Mucosa of stomach (tissue), 1 donor: ENCODE results near the gene ADD3.
"Not testable (repeated sequence)": the region's sequence is repeated elsewhere in the genome, so short reads cannot be mapped to it uniquely, and the experiment has no call there.

Source experiments
- H3K27me3 ChIP-seq: one replicate; pipeline ENCODE4 v1.7.0; 2013; ENCODE audit warnings: mild to moderate bottlenecking, low read length; ENCODE audit not compliant: control insufficient read depth, insufficient read depth
- H3K36me3 ChIP-seq: one replicate; pipeline ENCODE4 v1.7.0; 2013; ENCODE audit warnings: low read length; ENCODE audit not compliant: control insufficient read depth, insufficient read depth
- H3K4me1 ChIP-seq: one replicate; pipeline ENCODE4 v1.7.0; 2013; ENCODE audit warnings: mild to moderate bottlenecking, low read length; ENCODE audit not compliant: control insufficient read depth, insufficient read depth
- H3K4me3 ChIP-seq: one replicate; pipeline ENCODE4 v1.7.0; 2013; ENCODE audit warnings: low read length
- H3K9ac ChIP-seq: one replicate; pipeline ENCODE4 v1.7.0; 2013; ENCODE audit warnings: mild to moderate bottlenecking, low read length, moderate library complexity
- H3K9me3 ChIP-seq: one replicate; pipeline ENCODE4 v1.7.0; 2013; ENCODE audit warnings: mild to moderate bottlenecking, low read length, moderate library complexity; ENCODE audit not compliant: control insufficient read depth
- donor health status: Pancreatic carcinoma.

ADD3 gene

GRCh38 chr10:110110338-110110737 is 102.6 kb downstream of the ADD3 start:
- Histone ChIP-seq H3K9ac (no peak overlapping the region), H3K36me3 (peaks cover 5% of the 10 kb centered on the region), H3K9me3 (no peaks in the 10 kb centered on the region), H3K4me1 (peaks cover 5% of the 10 kb centered on the region), H3K27me3 (no peaks in the 10 kb centered on the region), H3K4me3 (no peak overlapping the region)

DNA sequence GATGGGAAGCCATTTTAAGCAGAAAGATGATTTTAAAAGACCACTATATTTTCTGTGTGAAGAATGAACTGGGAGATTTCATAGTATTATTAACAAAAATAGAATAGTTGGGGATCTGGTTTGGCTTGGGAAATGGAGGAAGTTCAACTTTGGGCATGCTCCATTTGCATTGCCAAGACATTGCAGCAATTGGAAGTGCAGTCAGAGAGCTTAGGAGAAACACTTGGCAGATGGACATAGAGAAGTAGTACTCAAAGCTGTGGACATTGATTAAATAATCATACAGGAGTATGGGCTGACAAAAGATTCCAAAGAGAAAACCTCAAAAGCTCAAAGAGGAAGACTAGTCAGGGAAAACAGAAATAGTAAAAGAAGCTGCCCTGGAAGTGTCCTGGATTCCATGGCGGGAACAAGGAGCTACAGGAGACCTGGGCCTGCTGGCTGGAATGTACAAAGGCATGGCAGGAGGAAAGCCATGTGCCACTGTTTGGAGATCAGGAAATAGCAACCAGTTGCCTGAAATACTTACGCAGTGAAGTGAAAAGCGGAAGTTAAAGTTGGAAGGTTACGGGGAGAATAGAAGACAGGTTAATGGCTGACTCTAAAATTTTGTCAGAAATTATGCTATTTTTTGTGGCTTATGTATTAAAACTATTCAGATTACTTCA is 106.0 kb downstream of the ADD3 start:
- Histone ChIP-seq H3K36me3 (peaks cover 9% of the 10 kb centered on the region), H3K9me3 (no peaks in the 10 kb centered on the region), H3K9ac (no peak overlapping the region), H3K27me3 (no peaks in the 10 kb centered on the region), H3K4me1 (peaks cover 5% of the 10 kb centered on the region), H3K4me3 (no peak overlapping the region)

DNA sequence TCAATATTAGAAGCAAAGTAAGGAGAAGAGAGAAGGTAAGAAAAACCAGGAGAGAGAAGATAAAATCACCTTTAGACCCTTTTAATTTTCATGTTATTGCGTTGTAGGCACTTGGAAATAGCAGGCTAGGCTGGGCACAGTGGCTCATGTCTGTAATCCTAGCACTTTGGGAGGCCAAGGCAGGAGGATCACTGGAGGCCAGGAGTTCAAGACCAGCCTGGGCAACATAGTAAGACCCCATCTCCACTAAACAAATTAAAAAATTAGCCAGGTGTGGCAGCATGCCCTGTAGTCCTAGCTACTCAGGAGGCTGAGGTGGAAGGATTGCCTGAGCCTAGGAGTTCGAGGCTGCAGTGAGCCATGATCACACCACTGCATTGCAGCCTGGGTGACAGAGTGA is 106.9 kb downstream of the ADD3 start:
- not testable (repeated sequence) for H3K27me3 ChIP-seq, H3K9ac ChIP-seq, H3K9me3 ChIP-seq, H3K4me1 ChIP-seq, H3K4me3 ChIP-seq, H3K36me3 ChIP-seq

DNA sequence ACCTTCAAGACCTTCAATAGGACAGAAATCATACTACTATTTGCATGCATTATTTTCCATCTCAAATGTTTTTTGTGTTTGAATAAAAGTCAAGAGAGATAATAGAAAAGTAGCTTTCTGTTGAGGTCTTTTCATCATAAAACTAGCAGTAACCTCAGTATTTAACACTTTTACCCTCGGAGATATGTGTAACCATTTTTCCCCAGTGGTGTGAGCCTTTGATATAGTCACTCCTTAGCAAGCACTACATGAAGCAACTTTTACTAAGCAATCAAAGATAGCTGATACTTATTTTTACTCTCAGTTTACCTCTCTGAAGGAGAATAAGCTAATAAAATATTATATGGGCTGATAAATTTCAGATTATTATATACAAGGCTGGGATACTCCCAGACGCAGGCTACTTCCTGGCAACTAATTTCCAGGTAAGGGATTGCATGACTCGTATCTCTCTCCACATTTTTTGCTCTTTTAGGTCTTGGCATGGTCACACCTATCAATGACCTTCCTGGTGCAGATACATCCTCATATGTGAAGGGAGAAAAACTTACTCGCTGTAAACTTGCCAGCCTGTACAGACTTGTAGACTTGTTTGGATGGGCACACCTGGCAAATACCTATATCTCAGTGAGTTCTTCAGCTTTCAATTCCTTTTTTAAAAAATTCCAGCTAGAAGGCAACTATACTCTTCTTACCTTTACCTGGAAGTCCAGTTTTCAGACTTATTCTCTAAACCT is 108.2 kb downstream of the ADD3 start:
- no peaks in the 10 kb centered on the region for H3K27me3 ChIP-seq
- no peak overlapping the region for H3K4me3 ChIP-seq
- H3K36me3 ChIP-seq = peaks cover 9% of the 10 kb centered on the region
- H3K4me1 ChIP-seq = no peaks in the 10 kb centered on the region
- no peak overlapping the region for H3K9ac ChIP-seq
- no peaks in the 10 kb centered on the region for H3K9me3 ChIP-seq

GRCh38 chr10:110118891-110119621 is 111.3 kb downstream of the ADD3 start:
- H3K36me3 ChIP-seq = peaks cover 4% of the 10 kb centered on the region
- H3K4me3 ChIP-seq = no peak overlapping the region
- no peak overlapping the region for H3K9ac ChIP-seq
- H3K4me1 ChIP-seq = no peaks in the 10 kb centered on the region
- H3K27me3 ChIP-seq = no peaks in the 10 kb centered on the region
- H3K9me3 ChIP-seq = no peaks in the 10 kb centered on the region

- H3K36me3 ChIP-seq = no peaks in the 10 kb centered on the region
- H3K4me1 ChIP-seq = no peaks in the 10 kb centered on the region
- no peaks in the 10 kb centered on the region for H3K27me3 ChIP-seq
- no peaks in the 10 kb centered on the region for H3K9me3 ChIP-seq
- H3K4me3 ChIP-seq = no peak overlapping the region
- no peak overlapping the region for H3K9ac ChIP-seq
These were observed 115.8 kb downstream of the ADD3 start for GRCh38 chr10:110123594-110123993.

- H3K27me3 ChIP-seq = no peaks in the 10 kb centered on the region
- H3K36me3 ChIP-seq = peaks cover 8% of the 10 kb centered on the region
These were observed 121.7 kb downstream of the ADD3 start for GRCh38 chr10:110129490-110129889.

GRCh38 chr10:110134917-110135316 is 127.1 kb downstream of the ADD3 start:
- Histone ChIP-seq H3K4me1 (no peaks in the 10 kb centered on the region), H3K36me3 (no peaks in the 10 kb centered on the region)

More at GRCh38 chr10:110129490-110129889, 121.7 kb downstream of the ADD3 start:
- Histone ChIP-seq H3K4me3 (no peak overlapping the region), H3K9me3 (no peaks in the 10 kb centered on the region), H3K4me1 (no peaks in the 10 kb centered on the region), H3K9ac (no peak overlapping the region)

GRCh38 chr10:110135836-110136235 is 128.1 kb downstream of the ADD3 start:
- not testable (repeated sequence) for H3K4me1 ChIP-seq, H3K4me3 ChIP-seq, H3K36me3 ChIP-seq, H3K27me3 ChIP-seq, H3K9ac ChIP-seq, H3K9me3 ChIP-seq

More at GRCh38 chr10:110134917-110135316, 127.1 kb downstream of the ADD3 start:
- Histone ChIP-seq H3K4me3 (no peak overlapping the region), H3K9me3 (no peaks in the 10 kb centered on the region), H3K27me3 (no peaks in the 10 kb centered on the region), H3K9ac (no peak overlapping the region)

- Histone ChIP-seq H3K4me3 (no peak overlapping the region), H3K36me3 (no peaks in the 10 kb centered on the region), H3K4me1 (peaks cover 9% of the 10 kb centered on the region), H3K9me3 (no peaks in the 10 kb centered on the region), H3K27me3 (no peaks in the 10 kb centered on the region), H3K9ac (no peak overlapping the region)
These were observed 129.4 kb downstream of the ADD3 start for GRCh38 chr10:110137142-110137545.

DNA sequence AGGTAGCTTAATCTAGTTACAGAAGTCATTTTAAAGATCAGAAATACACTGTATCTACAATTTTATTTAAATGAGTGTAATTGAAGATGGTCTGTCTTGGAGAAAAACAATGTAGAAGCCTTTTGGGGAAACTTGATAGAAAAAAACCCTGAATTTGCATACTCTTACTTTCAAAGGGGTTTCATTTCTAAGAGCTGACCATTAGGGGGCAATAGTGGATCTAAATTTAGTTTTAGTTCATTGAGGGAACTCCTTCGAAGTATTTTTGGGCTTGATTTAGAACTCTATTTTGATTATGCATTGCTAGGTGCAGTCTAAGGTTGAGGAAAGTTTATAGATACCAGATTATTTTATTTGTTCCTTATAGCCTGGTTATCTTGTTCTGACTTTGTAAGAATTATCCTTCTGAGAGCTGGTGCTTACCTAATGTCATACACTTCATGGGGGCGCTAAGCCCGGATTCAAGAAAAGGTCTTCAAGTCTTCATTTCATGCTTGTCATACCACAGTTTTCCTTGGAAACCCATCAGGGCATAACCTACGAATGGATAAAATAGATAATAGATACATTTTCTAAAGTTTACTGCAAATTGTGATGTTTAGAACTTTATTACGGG is 130.5 kb downstream of the ADD3 start:
- H3K27me3 ChIP-seq = no peaks in the 10 kb centered on the region
- H3K9me3 ChIP-seq = no peaks in the 10 kb centered on the region
- H3K9ac ChIP-seq = no peak overlapping the region
- H3K36me3 ChIP-seq = no peaks in the 10 kb centered on the region
- no peak overlapping the region for H3K4me3 ChIP-seq
- peaks cover 11% of the 10 kb centered on the region for H3K4me1 ChIP-seq

DNA sequence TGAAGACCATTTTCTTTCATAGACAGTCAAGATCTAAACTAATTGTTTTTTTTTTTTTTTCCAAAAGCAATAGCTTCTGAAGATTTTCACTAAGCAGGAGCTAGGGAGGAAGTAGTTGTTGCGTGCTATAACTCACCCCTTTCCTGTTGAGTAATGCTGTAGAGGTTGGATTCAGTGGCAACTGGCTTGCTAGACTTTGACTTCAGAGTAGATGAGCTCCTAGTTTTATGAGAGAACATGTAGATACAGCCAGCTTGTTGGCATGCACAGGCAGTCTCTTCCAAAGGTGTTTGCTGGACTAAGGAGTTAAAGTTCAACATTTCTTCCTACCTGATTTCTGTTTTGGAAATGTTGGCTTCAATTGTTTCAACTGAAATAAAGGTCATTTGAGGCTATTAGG is 133.4 kb downstream of the ADD3 start:
- no peaks in the 10 kb centered on the region for H3K9me3 ChIP-seq
- peaks cover 11% of the 10 kb centered on the region for H3K4me1 ChIP-seq
- H3K36me3 ChIP-seq = no peaks in the 10 kb centered on the region
- no peaks in the 10 kb centered on the region for H3K27me3 ChIP-seq
- H3K4me3 ChIP-seq = no peak overlapping the region
- no peak overlapping the region for H3K9ac ChIP-seq
